Liver (tissue), 9 donors: ENCODE data around the gene CLEC10A. TPM values are rescaled to one million over a fixed set of nuclear protein-coding genes. Genes with fewer than 3 reads are reported as not detected.
A peak's percentile ranks its signal among the peaks of the same experiment; 100 is the strongest.
"Not testable (repeated sequence)": the region's sequence is repeated elsewhere in the genome, so short reads cannot be mapped to it uniquely, and the experiment has no call there.

Source experiments
- DNase-seq: peaks from one replicate; pipeline ENCODE4 v3.0.0-alpha.2; 2017; ENCODE audit warnings: low spot score
- H3K27ac ChIP-seq, 2 donors: one replicate each; pipeline ENCODE4 v1.7.0; 2013; ENCODE audit warnings: inconsistent platforms in 2 of 2, low read length in 2 of 2, control low read depth in 1 of 2, low read depth in 1 of 2, mild to moderate bottlenecking in 1 of 2
- H3K27me3 ChIP-seq, 4 donors: one replicate each; pipeline versions ENCODE4 v1.6.1 to v1.7.0; 2013; ENCODE audit warnings: low read length in 3 of 4, inconsistent platforms in 1 of 4, mild to moderate bottlenecking in 1 of 4, moderate library complexity in 1 of 4; ENCODE audit not compliant: control insufficient read depth in 4 of 4, insufficient read depth in 4 of 4
- H3K36me3 ChIP-seq, 4 donors: one replicate each; pipeline versions ENCODE4 v1.6.1 to v1.7.0; 2013; ENCODE audit warnings: low read length in 3 of 4, mild to moderate bottlenecking in 3 of 4, low read depth in 1 of 4, moderate library complexity in 1 of 4; ENCODE audit not compliant: control insufficient read depth in 4 of 4, insufficient read depth in 3 of 4
- H3K4me1 ChIP-seq, 4 donors: one replicate each; pipeline versions ENCODE4 v1.6.1 to v1.7.0; 2013; ENCODE audit warnings: low read length in 3 of 4, mild to moderate bottlenecking in 3 of 4, moderate library complexity in 1 of 4; ENCODE audit not compliant: control insufficient read depth in 4 of 4, insufficient read depth in 4 of 4
- H3K4me3 ChIP-seq, 3 donors: one replicate each; pipeline versions ENCODE4 v1.6.1 to v1.7.0; 2013; ENCODE audit warnings: low read length in 3 of 3, control low read depth in 1 of 3, low read depth in 1 of 3, mild to moderate bottlenecking in 1 of 3
- H3K9ac ChIP-seq, 2 donors: one replicate each; pipeline ENCODE4 v1.7.0; 2013; ENCODE audit warnings: low read length in 2 of 2, mild to moderate bottlenecking in 2 of 2, moderate library complexity in 2 of 2, control low read depth in 1 of 2, low read depth in 1 of 2
- H3K9me3 ChIP-seq, 4 donors: one replicate each; pipeline versions ENCODE4 v1.6.1 to v1.7.0; 2013; ENCODE audit warnings: low read length in 3 of 4; ENCODE audit not compliant: control insufficient read depth in 4 of 4
- ATF3 ChIP-seq: IDR thresholded peaks from 2 replicates; pipeline ENCODE4 v1.6.1; 2016; ENCODE audit warnings: antibody characterized with exemption
- EGR1 ChIP-seq, 2 donors: IDR thresholded peaks; 2 replicates each; pipeline ENCODE4 v1.6.1; 2016 to 2018; ENCODE audit warnings: antibody characterized with exemption in 2 of 2, low read depth in 2 of 2
- FOXA1 ChIP-seq: IDR thresholded peaks from 2 replicates; pipeline ENCODE4 v1.6.1; 2016; ENCODE audit warnings: antibody characterized with exemption
- FOXA2 ChIP-seq: IDR thresholded peaks from 2 replicates; pipeline ENCODE4 v1.6.1; 2016; ENCODE audit warnings: antibody characterized with exemption
- GABPA ChIP-seq, 2 donors: IDR thresholded peaks in 1 of 2; conservative IDR thresholded peaks in 1 of 2; 2 replicates each; pipeline ENCODE4 v1.6.1; 2016; ENCODE audit warnings: antibody characterized with exemption in 2 of 2, mild to moderate bottlenecking in 1 of 2, moderate library complexity in 1 of 2
- HNF4A ChIP-seq, 2 donors: conservative IDR thresholded peaks; 2 replicates each; pipeline ENCODE4 v1.6.1; 2016; ENCODE audit warnings: antibody characterized with exemption in 2 of 2, mild to moderate bottlenecking in 2 of 2
- HNF4G ChIP-seq: IDR thresholded peaks from 2 replicates; pipeline ENCODE4 v1.6.1; 2016; ENCODE audit warnings: antibody characterized with exemption
- NR2F2 ChIP-seq: IDR thresholded peaks from 2 replicates; pipeline ENCODE4 v1.6.1; 2016; ENCODE audit warnings: antibody characterized with exemption
- RAD21 ChIP-seq, 2 donors: IDR thresholded peaks; 2 replicates each; pipeline ENCODE4 v1.6.1; 2016; ENCODE audit warnings: antibody characterized with exemption in 2 of 2, mild to moderate bottlenecking in 2 of 2
- REST ChIP-seq: IDR thresholded peaks from 2 replicates; pipeline ENCODE4 v1.6.1; 2016; ENCODE audit warnings: antibody characterized with exemption, mild to moderate bottlenecking
- RXRA ChIP-seq, 2 donors: IDR thresholded peaks; 2 replicates each; pipeline ENCODE4 v1.6.1; 2017 to 2018; ENCODE audit warnings: antibody characterized with exemption in 2 of 2, mild to moderate bottlenecking in 1 of 2
- SP1 ChIP-seq: IDR thresholded peaks from 2 replicates; pipeline ENCODE4 v1.6.1; 2018; ENCODE audit warnings: antibody characterized with exemption, mild to moderate bottlenecking
- TAF1 ChIP-seq: conservative IDR thresholded peaks from 2 replicates; pipeline ENCODE4 v1.6.1; 2016; ENCODE audit warnings: antibody characterized with exemption, mild to moderate bottlenecking
- YY1 ChIP-seq: IDR thresholded peaks from 2 replicates; pipeline ENCODE4 v1.6.1; 2016; ENCODE audit warnings: antibody characterized with exemption, mild to moderate bottlenecking
- WGBS: extraction: QIAGEN DNeasy Blood & Tissue Kit; methylation state at CpG from one replicate; pipeline ENCODE4 v1.1.7; 2013; 5-methylcytosine and 5-hydroxymethylcytosine counted together
- polyA plus RNA-seq, 2 donors: library from polyadenylated mRNA; stranded (reverse) in 1 of 2; unstranded in 1 of 2; fragments of 200-250 nt in 1 of 2; fragments of >200 nt in 1 of 2; fragmentation: Nextera tagmentation in 1 of 2; extraction: Ambion mirVana in 1 of 2; gene quantifications; one replicate each; pipeline versions ENCODE4 v1.2.1 to v1.2.3, GENCODE V29; 2013 to 2015
- total RNA-seq, 2 donors: library from RNA; depleted of rRNA; stranded (reverse); fragments of >200 nt; gene quantifications; one replicate each; pipeline ENCODE4 v1.2.3, GENCODE V29; 2014
- TF ChIP-seq, protein P1 (sequence below): IDR thresholded peaks from 2 replicates; pipeline ENCODE4 v1.6.1; 2016; ENCODE audit warnings: antibody characterized with exemption
- TF ChIP-seq, protein P2 (sequence below): IDR thresholded peaks from 2 replicates; pipeline ENCODE4 v1.6.1; 2016; ENCODE audit warnings: antibody characterized with exemption
- donor health status: healthy.
- donor health status: healthy.
- donor health status: healthy.
- donor health status: healthy.
- donor health status: healthy.

CLEC10A gene
- total and polyA plus RNA-seq, 4 donors, result 1.4 to 4.0 (median 3.4) TPM

GRCh38 chr17:7123844-7124243, 43.8 kb upstream of the CLEC10A start:
- Histone ChIP-seq H3K9ac (no peak overlapping the region), H3K27me3 (no peaks in the 10 kb centered on the region), H3K27ac (no peak overlapping the region), H3K9me3 (no peaks in the 10 kb centered on the region), H3K4me1 (peaks cover 0 to 5% (median 0%) of the 10 kb centered on the region in 4 donors), H3K4me3 (no peak overlapping the region), H3K36me3 (peaks cover 0 to 3% (median 0%) of the 10 kb centered on the region in 4 donors)
- no peak for TF ChIP-seq YY1
- no peak for TF ChIP-seq TAF1
- TF ChIP-seq, protein P1, sequence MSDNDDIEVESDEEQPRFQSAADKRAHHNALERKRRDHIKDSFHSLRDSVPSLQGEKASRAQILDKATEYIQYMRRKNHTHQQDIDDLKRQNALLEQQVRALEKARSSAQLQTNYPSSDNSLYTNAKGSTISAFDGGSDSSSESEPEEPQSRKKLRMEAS, result no peak
- TF ChIP-seq RXRA (IDR thresholded peaks at IDR 0.05), result no peak
- TF ChIP-seq ATF3, result no peak
- no peak for TF ChIP-seq HNF4A (conservative IDR thresholded peaks at IDR 0.05)
- TF ChIP-seq NR2F2, result no peak
- no peak for TF ChIP-seq FOXA2
- TF ChIP-seq RAD21 (IDR thresholded peaks at IDR 0.05), result no peak
- TF ChIP-seq SP1, result no peak
- TF ChIP-seq HNF4G, result no peak
- TF ChIP-seq, protein P2, sequence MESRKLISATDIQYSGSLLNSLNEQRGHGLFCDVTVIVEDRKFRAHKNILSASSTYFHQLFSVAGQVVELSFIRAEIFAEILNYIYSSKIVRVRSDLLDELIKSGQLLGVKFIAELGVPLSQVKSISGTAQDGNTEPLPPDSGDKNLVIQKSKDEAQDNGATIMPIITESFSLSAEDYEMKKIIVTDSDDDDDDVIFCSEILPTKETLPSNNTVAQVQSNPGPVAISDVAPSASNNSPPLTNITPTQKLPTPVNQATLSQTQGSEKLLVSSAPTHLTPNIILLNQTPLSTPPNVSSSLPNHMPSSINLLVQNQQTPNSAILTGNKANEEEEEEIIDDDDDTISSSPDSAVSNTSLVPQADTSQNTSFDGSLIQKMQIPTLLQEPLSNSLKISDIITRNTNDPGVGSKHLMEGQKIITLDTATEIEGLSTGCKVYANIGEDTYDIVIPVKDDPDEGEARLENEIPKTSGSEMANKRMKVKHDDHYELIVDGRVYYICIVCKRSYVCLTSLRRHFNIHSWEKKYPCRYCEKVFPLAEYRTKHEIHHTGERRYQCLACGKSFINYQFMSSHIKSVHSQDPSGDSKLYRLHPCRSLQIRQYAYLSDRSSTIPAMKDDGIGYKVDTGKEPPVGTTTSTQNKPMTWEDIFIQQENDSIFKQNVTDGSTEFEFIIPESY, result no peak
- TF ChIP-seq EGR1 (IDR thresholded peaks at IDR 0.05; ENCODE audit: low read depth in 2 of 2), result no peak
- DNase-seq, result no peak
- 87% methylated on average over 4 of the region's 4 CpGs for WGBS

GRCh38 chr17:7122381-7122780, 42.3 kb upstream of the CLEC10A start:
- DNase-seq, result no peak
- no peak overlapping the region for H3K4me3 ChIP-seq
- no peaks in the 10 kb centered on the region for H3K36me3 ChIP-seq
- H3K9ac ChIP-seq, result no peak overlapping the region
- WGBS, result 62% methylated on average over 4 of the region's 4 CpGs
- peaks cover 0 to 8% (median 4%) of the 10 kb centered on the region in 4 donors for H3K4me1 ChIP-seq
- H3K27me3 ChIP-seq, result no peaks in the 10 kb centered on the region
- H3K9me3 ChIP-seq, result no peaks in the 10 kb centered on the region
- TF ChIP-seq, protein P2, result no peak
- TF ChIP-seq REST, result no peak
- no peak for TF ChIP-seq FOXA1
- TF ChIP-seq GABPA (IDR thresholded peaks at IDR 0.05 in 1 of 2, conservative IDR thresholded peaks at IDR 0.05 in 1 of 2), result no peak
- no peak for TF ChIP-seq FOXA2
- TF ChIP-seq YY1, result no peak
- TF ChIP-seq RXRA (IDR thresholded peaks at IDR 0.05), result no peak
- TF ChIP-seq HNF4A (conservative IDR thresholded peaks at IDR 0.05), result no peak
- no peak for TF ChIP-seq SP1
- no peak for TF ChIP-seq EGR1 (IDR thresholded peaks at IDR 0.05; ENCODE audit: low read depth in 2 of 2)
- TF ChIP-seq NR2F2, result no peak
- no peak overlapping the region for H3K27ac ChIP-seq

DNA sequence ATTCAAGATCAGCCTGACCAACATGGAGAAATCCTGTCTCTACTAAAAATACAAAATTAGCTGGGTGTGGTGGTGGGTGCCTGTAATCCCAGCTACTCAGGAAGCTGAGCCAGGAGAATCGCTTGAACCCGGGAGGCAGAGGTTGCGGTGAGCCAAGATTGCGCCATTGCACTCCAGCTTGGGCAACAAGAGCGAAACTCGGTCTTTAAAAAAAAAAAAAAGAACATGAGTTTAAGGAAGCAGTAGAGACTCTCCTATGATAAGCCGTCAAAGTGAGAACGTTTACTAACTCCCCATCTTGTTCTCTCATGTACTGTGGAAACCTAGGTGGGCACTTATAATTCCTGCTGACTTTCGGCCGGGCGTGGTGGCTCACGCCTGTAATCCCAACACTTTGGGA, 40.6 kb upstream of the CLEC10A start:
- not testable (repeated sequence) for H3K27me3 ChIP-seq, DNase-seq, H3K36me3 ChIP-seq, H3K4me3 ChIP-seq, H3K9me3 ChIP-seq, H3K9ac ChIP-seq
- Histone ChIP-seq H3K4me1 (peaks cover 0 to 18% (median 7%) of the 10 kb centered on the region in 4 donors), H3K27ac (peak overlapping the region in 1 of 2 donors; percentile 12)
- 66% methylated on average over 12 of the region's 12 CpGs for WGBS
